ENCODE data around the gene ITGAV.

Gene ITGAV

GRCh38 chr2:186614373-186614772, 24.5 kb downstream of the ITGAV start:
- no peak for DNase-seq

DNA sequence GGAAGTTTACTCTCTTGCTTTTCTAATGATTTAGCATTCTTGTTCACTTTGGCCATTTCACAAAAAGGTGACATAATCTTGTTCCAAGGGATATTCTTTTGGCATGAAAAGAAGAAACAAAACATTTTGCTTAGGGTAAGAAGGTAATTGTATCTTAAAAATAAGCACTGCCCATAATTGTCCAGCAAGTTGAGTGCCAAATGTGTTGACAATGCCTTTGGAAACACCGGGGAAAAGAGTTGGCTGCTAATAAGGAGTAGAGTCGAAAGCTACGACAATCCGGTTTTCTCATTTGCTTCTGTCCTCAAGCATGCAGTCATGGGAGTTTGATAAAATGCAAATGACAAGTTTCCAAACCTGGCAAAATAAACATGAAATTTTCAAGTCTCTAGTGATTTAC, 27.3 kb downstream of the ITGAV start:
- DNase-seq: no peak

GRCh38 chr2:186617771-186618170, 27.9 kb downstream of the ITGAV start:
- DNase-seq: no peak

GRCh38 chr2:186618696-186619095, 28.8 kb downstream of the ITGAV start:
- no peak for DNase-seq

DNA sequence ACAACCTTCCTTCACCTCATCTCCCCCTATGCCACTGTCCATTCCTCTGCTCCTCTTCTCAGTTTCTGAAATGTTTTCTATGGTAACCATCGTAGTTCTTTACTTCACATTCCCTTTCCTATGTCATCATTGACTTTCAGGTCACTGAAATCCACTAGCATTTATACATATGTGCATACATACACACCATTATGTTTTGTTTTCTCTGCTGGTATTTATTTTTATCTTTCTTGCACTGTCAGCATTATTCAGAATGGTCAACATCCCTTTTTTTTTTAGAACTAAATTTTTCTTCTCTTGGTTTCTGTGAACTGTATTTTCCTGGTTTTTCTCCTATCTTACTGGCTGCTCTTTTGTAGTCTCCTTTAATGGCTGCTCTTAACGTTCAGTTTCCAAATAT, 33.2 kb downstream of the ITGAV start:
- no peak for DNase-seq

- DNase-seq: no peak
Observed at GRCh38 chr2:186624276-186624675, 34.4 kb downstream of the ITGAV start.

DNA sequence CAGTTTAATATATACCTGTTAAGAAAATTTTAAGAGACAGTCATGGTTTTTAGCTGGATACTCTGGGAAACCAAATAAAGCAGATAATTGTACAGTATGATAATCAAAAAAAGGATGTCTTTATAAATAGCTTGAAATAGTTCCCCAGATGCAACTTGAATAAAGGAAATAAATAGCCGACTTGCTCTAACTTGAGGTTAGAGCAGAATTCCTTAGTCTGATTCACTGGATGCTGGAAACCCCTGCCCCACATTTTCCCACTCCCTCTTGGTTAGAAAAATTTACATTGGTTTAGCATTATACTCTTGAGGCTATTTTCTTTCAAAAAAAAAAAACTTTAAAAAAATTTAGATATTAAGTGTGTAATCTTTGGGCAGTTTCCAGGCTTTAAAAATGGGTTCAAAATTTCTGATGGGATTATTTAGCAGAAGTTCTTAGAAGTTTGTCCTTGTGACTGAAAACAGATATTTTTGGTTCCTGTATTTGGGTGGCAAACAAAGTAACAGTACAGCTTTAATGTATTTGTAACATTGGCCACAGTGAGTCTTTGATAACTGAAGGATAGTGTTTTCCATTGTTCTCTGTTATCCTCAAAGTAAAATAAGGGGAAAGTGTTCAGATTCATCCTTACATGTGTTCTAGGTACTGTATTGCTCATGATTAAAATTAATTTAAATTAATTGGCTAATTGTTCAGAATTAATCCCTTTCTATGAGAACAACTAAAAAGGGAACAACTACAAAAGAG, 39.6 kb downstream of the ITGAV start:
- DNase-seq: no peak

- no peak for DNase-seq
Observed at GRCh38 chr2:186632417-186632816, 42.6 kb downstream of the ITGAV start.

DNA sequence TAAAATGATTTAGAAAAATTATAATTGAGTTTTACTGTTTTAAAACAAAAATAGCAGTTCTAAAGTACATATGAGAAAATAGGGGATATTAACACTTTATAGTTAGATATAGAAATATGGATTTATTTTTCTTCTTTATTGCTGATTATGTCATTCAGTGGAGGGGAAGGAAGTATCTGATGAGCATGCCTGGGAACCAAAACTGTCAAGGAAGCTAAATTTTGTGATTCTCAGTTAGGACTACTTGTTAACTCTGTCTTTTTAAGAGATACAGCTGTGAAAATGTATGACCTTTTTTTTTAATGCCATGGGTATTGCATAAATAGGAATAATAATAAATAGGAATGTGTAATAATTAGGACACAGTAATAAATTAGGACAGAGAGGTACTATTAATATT, 44.8 kb downstream of the ITGAV start:
- DNase-seq: no peak

- DNase-seq: no peak
Observed at GRCh38 chr2:186636800-186637496, 47.1 kb downstream of the ITGAV start.

GRCh38 chr2:186637497-186637800, 47.6 kb downstream of the ITGAV start:
- DNase-seq: no peak

- no peak for DNase-seq
Observed at GRCh38 chr2:186639939-186640338, 50.1 kb downstream of the ITGAV start.

DNA sequence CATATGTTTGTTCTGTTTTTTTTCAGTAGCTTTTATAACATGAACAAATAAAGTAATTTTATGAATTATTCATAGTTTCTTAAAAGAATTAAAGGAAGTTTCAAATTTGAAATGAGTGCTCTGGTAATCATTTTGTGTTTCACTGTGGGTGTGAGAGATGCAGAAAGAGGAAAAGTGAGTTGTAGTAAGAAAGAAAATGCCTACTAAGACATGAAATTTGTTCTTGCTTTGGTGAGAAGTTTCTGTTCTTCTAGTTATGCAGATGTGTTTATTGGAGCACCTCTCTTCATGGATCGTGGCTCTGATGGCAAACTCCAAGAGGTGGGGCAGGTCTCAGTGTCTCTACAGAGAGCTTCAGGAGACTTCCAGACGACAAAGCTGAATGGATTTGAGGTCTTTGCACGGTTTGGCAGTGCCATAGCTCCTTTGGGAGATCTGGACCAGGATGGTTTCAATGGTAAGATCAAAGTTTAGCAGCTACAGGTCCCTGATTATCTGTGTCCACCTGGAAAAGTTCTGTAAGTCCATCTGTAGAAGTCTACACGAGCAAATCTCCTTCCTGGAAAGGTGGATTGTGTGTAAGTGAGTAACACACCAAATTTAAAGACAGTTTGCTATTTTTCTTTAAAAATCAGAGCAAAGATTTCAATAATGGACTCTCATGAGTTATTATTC, 51.4 kb downstream of the ITGAV start:
- DNase-seq: no peak

- peak; percentile 17 for DNase-seq
Observed at GRCh38 chr2:186641807-186642321, 52.0 kb downstream of the ITGAV start.

DNA sequence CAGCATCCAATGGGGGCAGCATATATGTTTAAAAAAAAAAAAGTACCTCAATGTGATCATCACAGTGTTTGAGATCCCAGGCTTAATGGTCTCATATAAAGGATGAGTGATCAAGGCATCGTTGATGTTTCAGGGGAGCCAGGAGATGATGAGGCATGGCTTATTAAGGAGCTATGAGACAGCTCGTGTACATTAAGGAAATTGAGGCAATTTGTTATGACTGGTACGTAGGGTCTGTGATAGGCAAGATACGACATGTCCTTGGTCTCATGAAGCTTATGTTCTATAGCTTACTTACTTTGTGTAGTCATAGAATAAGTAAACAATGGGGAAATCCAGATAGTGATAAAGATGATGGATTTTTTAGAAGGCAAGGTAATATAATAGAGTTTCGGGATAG, 54.9 kb downstream of the ITGAV start:
- DNase-seq: no peak

GRCh38 chr2:186645999-186646398, 56.1 kb downstream of the ITGAV start:
- no peak for DNase-seq

DNA sequence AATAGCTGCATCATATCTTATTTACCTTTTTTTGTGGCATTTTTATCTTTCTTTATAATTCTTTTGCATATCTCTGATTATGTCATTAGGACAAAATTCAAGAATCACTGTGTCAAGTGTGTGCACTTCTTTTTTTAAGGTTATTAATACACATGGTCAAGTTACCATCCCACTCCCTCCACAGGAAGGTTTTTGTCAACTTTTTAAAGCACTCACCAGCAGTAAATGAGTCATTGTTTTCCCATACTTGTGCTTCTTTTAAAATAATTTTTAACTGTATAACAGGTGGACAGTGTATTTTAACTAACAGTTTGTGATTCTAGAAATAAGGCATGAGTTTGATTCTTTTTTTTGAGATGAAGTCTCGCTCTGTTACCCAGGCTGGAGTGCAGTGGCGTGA, 58.3 kb downstream of the ITGAV start:
- no peak for DNase-seq

DNA sequence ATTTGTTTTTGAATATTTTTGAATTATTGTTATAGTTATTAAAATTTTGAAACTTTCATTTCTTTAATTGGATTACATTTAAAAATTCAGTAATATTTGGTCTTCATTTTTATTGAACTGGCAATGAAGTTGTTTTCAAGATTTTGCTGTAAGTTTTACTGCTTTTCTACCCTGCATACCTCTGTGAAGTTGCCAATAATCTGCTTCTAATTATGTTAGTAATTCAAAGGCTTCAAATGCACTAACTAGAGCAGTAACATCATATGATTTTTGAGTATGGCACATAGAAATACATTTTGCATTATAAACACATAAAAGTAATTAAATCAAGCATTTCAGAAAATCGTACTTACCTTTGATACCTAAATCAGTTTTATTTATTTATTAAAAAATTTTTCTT, 63.7 kb downstream of the ITGAV start:
- no peak for DNase-seq

- DNase-seq: no peak
Observed at GRCh38 chr2:186659383-186659782, 69.5 kb downstream of the ITGAV start.

DNA sequence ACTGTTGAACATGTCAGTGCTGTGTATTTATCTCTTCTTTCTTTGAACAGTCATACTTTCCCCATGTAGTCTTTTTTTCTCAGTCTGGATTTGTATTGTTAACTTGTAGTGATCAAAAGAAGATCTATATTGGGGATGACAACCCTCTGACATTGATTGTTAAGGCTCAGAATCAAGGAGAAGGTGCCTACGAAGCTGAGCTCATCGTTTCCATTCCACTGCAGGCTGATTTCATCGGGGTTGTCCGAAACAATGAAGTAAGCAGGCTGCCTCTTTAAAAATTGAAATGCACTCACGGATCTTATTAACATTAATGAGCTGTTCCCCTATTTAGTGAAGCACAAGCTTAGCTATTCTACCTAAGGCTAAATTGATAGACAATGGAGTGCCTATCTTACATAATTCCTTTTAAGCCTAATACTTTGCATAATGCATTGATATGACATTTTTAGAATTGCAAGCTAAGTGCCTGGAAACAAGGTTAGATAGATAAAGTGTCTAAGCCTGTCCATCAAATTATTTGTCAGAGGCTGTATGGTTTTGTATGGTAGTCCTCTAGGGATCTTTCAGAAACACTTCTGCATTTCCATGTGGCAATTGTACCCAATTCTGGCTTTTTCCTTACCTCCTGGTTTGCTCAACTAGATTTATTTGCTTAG, 74.7 kb downstream of the ITGAV start:
- no peak for DNase-seq

DNA sequence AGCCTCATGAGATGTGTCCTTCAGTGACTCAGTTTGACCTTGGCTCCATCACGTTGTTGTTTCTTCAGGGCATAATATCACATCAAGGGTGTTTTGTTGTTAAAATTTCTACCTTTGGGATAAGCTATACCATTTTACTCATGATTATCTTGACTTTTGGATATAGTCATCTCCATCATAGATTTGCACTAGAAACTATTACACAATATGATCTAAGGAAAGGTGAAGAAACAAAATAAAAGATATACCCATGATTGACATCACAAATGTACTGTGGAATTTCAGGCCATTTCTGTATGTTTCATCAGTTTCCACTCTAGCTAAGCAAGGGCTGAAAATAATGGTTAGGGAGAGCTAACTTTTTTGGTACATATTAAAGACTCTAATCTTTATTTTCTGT, 79.3 kb downstream of the ITGAV start:
- DNase-seq: no peak

DNA sequence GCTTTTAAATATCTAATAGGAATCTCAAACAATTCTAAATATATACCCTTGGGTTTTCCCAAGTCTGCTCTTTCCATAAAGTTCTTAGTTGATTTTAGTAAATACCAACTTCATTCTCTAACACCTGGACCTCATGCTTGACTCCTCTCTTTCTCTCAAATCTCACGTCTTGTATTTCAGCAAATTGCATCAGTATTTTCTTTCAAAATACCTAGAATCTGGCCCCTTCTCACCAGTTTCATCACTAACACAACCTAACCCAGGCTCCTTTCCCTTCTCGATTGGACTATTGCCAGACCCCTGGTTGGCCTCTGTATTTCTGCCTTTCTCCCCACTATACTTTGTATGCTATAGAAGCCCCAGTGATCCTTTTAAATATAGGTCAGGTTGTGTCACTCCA, 81.0 kb downstream of the ITGAV start:
- no peak for DNase-seq

- DNase-seq: no peak
Observed at GRCh38 chr2:186675380-186675779, 85.5 kb downstream of the ITGAV start.

DNA sequence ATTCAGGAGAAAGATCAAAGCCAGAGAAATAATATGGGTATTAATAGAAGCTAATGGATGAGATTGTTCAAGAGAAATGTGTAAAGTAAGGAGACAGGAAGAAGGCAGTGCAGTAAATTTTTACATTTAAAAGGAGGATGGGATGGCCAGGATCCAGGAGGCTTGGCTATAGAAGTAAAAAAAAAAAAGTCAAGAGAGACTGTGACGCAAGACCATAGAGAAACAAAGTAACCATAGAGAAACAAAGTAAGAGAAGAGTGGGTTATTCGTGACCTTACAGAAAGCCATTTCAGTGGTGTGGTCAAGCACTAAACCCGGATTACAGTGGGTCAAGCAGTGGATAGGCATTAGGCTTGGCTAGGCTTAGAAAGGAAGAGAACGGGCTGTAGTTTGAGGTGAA, 93.5 kb downstream of the ITGAV start:
- DNase-seq: no peak

Data from NCI-H2029 (cell line).